ENCODE measurements around the gene SAPCD2.

SAPCD2 gene

DNA sequence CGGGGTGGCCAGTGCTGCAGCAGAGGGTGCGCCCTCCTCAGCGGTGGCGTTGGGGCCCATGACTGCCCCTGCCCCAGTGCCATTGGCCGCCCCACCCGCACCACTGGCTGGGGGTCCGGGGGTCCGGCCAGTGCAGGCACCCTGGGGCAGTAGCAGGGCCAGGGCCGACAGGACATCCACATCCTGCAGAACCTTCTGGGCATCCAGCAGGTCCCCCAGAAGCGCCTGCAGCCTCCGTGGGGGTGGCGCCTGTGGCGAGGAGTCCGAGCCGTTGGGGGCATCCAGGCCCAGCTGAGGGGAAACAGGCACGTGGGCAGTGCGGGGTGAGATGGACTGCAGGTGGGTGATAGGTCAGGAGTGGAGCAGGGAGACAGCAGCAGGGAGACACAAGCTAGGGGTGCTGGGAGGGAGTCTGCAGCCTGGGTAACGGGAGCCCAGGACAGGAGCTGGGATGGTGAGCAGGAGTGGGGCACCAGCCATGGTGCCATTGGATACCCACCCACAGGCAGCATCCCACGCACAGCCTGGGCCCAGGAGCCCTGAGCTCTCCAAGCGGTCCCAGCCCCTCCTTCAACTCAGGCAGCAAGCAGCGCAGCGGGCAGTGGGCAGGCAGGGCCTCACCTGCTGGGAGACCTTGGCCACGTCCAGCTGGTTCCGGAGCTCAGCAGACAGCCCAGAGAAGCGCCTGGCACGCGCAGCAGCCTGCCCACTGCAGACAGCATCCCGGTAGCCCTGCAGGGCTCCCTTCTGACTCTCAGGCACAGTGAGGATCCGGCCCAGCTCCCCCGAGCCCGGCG, 49.4 kb downstream of the SAPCD2 start:
- H3K27me3 ChIP-seq: no peaks in the 10 kb centered on the region
- H3K4me3 ChIP-seq (ENCODE audit: low read depth in 1 of 2, low read length in 1 of 2): no peak overlapping the region
- peaks cover 67% of the 10 kb centered on the region for H3K36me3 ChIP-seq
- TF ChIP-seq, protein P1, sequence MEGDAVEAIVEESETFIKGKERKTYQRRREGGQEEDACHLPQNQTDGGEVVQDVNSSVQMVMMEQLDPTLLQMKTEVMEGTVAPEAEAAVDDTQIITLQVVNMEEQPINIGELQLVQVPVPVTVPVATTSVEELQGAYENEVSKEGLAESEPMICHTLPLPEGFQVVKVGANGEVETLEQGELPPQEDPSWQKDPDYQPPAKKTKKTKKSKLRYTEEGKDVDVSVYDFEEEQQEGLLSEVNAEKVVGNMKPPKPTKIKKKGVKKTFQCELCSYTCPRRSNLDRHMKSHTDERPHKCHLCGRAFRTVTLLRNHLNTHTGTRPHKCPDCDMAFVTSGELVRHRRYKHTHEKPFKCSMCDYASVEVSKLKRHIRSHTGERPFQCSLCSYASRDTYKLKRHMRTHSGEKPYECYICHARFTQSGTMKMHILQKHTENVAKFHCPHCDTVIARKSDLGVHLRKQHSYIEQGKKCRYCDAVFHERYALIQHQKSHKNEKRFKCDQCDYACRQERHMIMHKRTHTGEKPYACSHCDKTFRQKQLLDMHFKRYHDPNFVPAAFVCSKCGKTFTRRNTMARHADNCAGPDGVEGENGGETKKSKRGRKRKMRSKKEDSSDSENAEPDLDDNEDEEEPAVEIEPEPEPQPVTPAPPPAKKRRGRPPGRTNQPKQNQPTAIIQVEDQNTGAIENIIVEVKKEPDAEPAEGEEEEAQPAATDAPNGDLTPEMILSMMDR (IDR thresholded peaks at IDR 0.05): no peak
- no peaks in the 10 kb centered on the region for H3K4me1 ChIP-seq (ENCODE audit: control insufficient read depth in 1 of 2, insufficient read depth in 1 of 2, low read depth in 1 of 2, low read length in 1 of 2)
- no peaks in the 10 kb centered on the region for H3K9me3 ChIP-seq
- no peak overlapping the region for H3K27ac ChIP-seq

- TF ChIP-seq, protein P1 (IDR thresholded peaks at IDR 0.05): no peak
- no peaks in the 10 kb centered on the region for H3K9me3 ChIP-seq
Measured at GRCh38 chr9:137019891-137020683, 50.3 kb downstream of the SAPCD2 start.

GRCh38 chr9:137018761-137019559, 51.4 kb downstream of the SAPCD2 start:
- peaks cover 85% of the 10 kb centered on the region for H3K36me3 ChIP-seq
- no peak overlapping the region for H3K27ac ChIP-seq
- H3K4me3 ChIP-seq (ENCODE audit: low read depth in 1 of 2, low read length in 1 of 2): no peak overlapping the region
- H3K27me3 ChIP-seq: no peaks in the 10 kb centered on the region
- no peaks in the 10 kb centered on the region for H3K9me3 ChIP-seq
- H3K4me1 ChIP-seq (ENCODE audit: control insufficient read depth in 1 of 2, insufficient read depth in 1 of 2, low read depth in 1 of 2, low read length in 1 of 2): no peaks in the 10 kb centered on the region
- TF ChIP-seq, protein P1 (IDR thresholded peaks at IDR 0.05): no peak

More at GRCh38 chr9:137019891-137020683, 50.3 kb downstream of the SAPCD2 start:
- H3K27me3 ChIP-seq: no peaks in the 10 kb centered on the region
- H3K4me1 ChIP-seq (ENCODE audit: control insufficient read depth in 1 of 2, insufficient read depth in 1 of 2, low read depth in 1 of 2, low read length in 1 of 2): no peaks in the 10 kb centered on the region
- peaks cover 76% of the 10 kb centered on the region for H3K36me3 ChIP-seq
- H3K27ac ChIP-seq: no peak overlapping the region
- H3K4me3 ChIP-seq (ENCODE audit: low read depth in 1 of 2, low read length in 1 of 2): no peak overlapping the region

DNA sequence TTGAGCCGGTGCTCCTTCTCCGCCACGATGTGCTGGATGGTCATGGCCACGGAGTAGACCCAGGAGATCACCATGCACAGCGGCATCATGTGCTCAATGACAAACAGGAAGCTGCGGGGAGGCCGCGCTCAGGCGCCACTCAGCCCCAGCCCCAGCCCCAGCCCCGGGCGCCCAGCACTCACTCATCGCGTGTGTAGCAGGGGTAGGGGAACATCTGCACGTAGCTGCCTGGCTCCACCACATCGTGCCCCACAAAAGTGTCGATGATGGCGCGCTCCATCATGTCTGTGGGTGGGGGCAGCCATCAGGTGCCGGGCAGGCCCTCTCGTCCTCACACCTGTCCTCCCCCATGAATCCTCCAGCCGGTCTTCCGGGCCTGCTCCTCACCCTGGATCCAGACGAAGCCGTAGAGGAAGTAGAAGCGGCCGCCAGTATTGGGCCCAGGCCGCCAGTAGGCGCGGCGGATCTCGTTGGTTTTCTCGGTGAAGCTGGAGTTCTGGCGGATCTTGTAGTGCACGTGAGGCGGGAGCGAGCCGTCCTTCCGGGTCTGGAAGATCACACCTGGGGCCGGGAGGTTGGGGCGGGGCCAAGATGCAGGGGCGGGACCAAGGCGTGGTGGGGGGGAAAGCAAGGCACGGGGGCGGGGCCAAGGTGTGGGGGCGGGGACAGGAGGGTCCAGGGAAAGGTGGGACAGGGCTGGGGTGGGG, 52.4 kb downstream of the SAPCD2 start:
- TF ChIP-seq, protein P1 (IDR thresholded peaks at IDR 0.05): no peak
- H3K4me1 ChIP-seq (ENCODE audit: control insufficient read depth in 1 of 2, insufficient read depth in 1 of 2, low read depth in 1 of 2, low read length in 1 of 2): no peaks in the 10 kb centered on the region
- H3K9me3 ChIP-seq: no peaks in the 10 kb centered on the region
- H3K36me3 ChIP-seq: peaks cover 92% of the 10 kb centered on the region
- H3K27ac ChIP-seq: no peak overlapping the region
- H3K27me3 ChIP-seq: no peaks in the 10 kb centered on the region
- H3K4me3 ChIP-seq (ENCODE audit: low read depth in 1 of 2, low read length in 1 of 2): no peak overlapping the region

DNA sequence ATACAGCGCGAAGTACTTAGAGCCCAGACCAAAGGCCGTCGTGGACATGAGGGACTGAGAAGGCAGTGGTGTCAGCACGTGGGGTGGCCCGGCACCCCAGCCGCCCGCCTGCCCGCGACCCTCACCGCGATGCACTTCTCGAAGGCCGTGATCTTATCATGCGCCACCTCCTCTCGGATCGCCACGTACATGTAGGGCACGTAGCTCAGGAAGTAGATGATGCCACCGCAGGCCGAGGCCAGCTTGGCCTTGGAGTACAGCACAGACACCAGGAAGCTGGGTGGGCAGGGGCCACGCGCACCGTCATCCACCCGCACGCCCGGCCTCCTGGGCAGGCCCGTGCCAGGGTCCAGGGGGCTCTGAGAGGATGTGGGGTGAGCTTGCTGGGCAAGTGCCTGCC, 53.3 kb downstream of the SAPCD2 start:
- Histone ChIP-seq H3K4me3 (ENCODE audit: low read depth in 1 of 2, low read length in 1 of 2) (no peak overlapping the region), H3K27ac (no peak overlapping the region), H3K27me3 (no peaks in the 10 kb centered on the region), H3K9me3 (no peaks in the 10 kb centered on the region), H3K4me1 (ENCODE audit: control insufficient read depth in 1 of 2, insufficient read depth in 1 of 2, low read depth in 1 of 2, low read length in 1 of 2) (no peaks in the 10 kb centered on the region), H3K36me3 (peaks cover 93% of the 10 kb centered on the region)
- TF ChIP-seq, protein P1 (IDR thresholded peaks at IDR 0.05): no peak
